HEK293T (cell line): ENCODE results near the gene MTHFD2.
"Not testable (repeated sequence)": the region's sequence is repeated elsewhere in the genome, so short reads cannot be mapped to it uniquely, and the experiment has no call there.

Experiments used
- CTCF ChIA-PET: fragments of 350-600 bp; formaldehyde crosslinking; extraction: SDS; loops from one replicate; lab custom pipeline; 2021; ENCODE audit warnings: antibody characterized with exemption, inconsistent platforms; lab: Yijun Ruan, JAX
- POLR2A ChIA-PET: fragments of 350-600 bp; formaldehyde crosslinking; extraction: SDS; loops from one replicate; lab custom pipeline; 2020; ENCODE audit warnings: antibody characterized with exemption, inconsistent platforms; lab: Yijun Ruan, JAX
- DNase-seq: peaks from one replicate; pipeline ENCODE4 v3.0.0; 2012; ENCODE audit warnings: mixed read lengths; ENCODE audit errors: extremely low spot score
- ARNT ChIP-seq: fragments of 450-650 bp; IDR thresholded peaks from 2 replicates; pipeline ENCODE4 v1.6.1; 2017; ENCODE audit warnings: mild to moderate bottlenecking
- BHLHE40 ChIP-seq: fragments of 450-650 bp; IDR thresholded peaks from 2 replicates; pipeline ENCODE4 v1.6.1; 2016; ENCODE audit warnings: mild to moderate bottlenecking, moderate library complexity, borderline replicate concordance
- CTBP1 ChIP-seq: fragments of 450-650 bp; IDR thresholded peaks from 2 replicates; pipeline ENCODE4 v1.6.1; 2016; ENCODE audit warnings: borderline replicate concordance
- ELF4 ChIP-seq: fragments of 450-650 bp; IDR thresholded peaks from 2 replicates; pipeline ENCODE4 v1.6.1; 2017; ENCODE audit warnings: antibody characterized with exemption
- FOXA1 ChIP-seq: fragments of 450-650 bp; IDR thresholded peaks from 2 replicates; pipeline ENCODE4 v1.6.1; 2016; ENCODE audit warnings: mild to moderate bottlenecking
- FOXK2 ChIP-seq: fragments of 450-650 bp; IDR thresholded peaks from 2 replicates; pipeline ENCODE4 v1.6.1; 2016; ENCODE audit warnings: mild to moderate bottlenecking
- FOXM1 ChIP-seq: fragments of 450-650 bp; IDR thresholded peaks from 2 replicates; pipeline ENCODE4 v1.6.1; 2017; ENCODE audit warnings: mild to moderate bottlenecking, borderline replicate concordance
- HDGF ChIP-seq: fragments of 450-650 bp; IDR thresholded peaks from 2 replicates; pipeline ENCODE4 v1.6.1; 2017; ENCODE audit warnings: antibody characterized with exemption, borderline replicate concordance
- LEF1 ChIP-seq: fragments of 450-650 bp; IDR thresholded peaks from 2 replicates; pipeline ENCODE4 v1.6.1; 2017; ENCODE audit warnings: mild to moderate bottlenecking, borderline replicate concordance
- NFRKB ChIP-seq: fragments of 450-650 bp; IDR thresholded peaks from 2 replicates; pipeline ENCODE4 v1.6.1; 2016; ENCODE audit warnings: mild to moderate bottlenecking, moderate library complexity
- SP1 ChIP-seq: fragments of 450-650 bp; IDR thresholded peaks from 2 replicates; pipeline ENCODE4 v1.6.1; 2017
- SUZ12 ChIP-seq: fragments of 450-650 bp; IDR thresholded peaks from 2 replicates; pipeline ENCODE4 v1.6.1; 2016; ENCODE audit warnings: mild to moderate bottlenecking
- TARDBP ChIP-seq: fragments of 450-650 bp; IDR thresholded peaks from 2 replicates; pipeline ENCODE4 v1.6.1; 2016
- ZNF384 ChIP-seq: fragments of 450-650 bp; IDR thresholded peaks from 2 replicates; pipeline ENCODE4 v1.6.1; 2016
- TF ChIP-seq, protein P1 (sequence below): fragments of 450-650 bp; IDR thresholded peaks from 2 replicates; pipeline ENCODE4 v1.6.1; 2016

Gene MTHFD2

DNA sequence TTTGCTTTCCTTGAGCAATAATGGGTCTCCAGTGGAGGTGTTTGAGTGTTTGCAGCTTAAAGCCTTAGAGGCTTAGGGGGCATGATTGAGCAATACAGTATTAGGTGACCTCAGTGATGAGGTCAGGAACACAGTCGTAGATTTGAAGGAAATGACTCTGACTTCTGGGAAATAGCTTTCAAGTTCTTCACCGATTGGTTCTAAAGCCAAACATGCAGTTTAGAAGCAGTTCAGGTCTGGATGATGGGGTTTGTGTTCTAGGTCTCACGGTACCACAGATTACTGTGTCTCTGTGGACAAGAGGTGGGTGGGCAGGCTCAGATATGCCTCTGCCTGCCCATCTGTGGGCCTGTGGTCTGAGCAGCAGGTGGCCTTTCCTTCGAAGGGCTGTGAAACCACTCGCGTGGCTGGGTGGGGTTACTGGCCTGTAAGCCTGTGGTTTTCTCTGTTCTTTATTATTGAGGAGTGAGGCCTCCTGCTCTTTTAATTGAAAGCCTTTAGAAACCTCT is 7.8 kb downstream of the MTHFD2 start:
- ChIA-PET CTCF (interaction anchor here (0.7 kb wide), 1 partner anchor 44 kb away, joined by 3 read pairs; no protein-coding TSS in a partner anchor), POLR2A (no interaction called here)
- TF ChIP-seq BHLHE40, result no peak
- TF ChIP-seq ARNT, result no peak
- TF ChIP-seq TARDBP, result no peak
- no peak for DNase-seq

DNA sequence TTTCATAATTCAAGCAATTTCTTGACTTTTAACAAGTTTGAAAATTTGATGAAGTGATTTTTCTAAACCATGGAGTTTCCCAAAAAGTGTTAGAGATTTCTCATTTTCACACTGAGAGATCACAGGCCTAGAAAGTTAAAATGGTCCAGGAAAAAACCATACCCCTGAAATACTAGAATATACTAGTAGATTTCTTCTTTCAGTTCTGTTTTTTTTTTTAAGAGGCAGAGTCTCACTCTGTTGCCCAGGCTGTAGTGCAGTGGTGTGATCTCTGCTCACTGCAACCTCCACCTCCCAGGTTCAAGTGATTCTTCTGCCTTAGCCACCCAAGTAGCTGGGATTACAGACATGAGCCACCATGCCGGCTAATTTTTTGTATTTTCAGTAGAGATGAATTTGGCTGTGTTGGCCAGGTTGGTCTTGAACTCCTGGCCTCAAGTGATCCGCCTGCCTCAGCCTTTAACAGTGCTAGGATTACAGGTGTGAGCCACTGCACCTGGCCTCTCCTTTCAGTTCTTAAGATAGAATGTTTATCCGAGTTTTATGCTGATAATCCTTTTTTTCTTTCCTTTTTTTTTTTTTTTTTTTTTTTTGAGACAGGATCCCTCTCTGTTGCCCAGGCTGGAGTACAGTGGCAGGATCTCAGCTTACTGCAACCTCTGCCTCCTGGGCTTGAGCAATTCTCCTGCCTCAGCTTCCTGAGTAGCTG is 14.4 kb downstream of the MTHFD2 start:
- TF ChIP-seq, protein P1, sequence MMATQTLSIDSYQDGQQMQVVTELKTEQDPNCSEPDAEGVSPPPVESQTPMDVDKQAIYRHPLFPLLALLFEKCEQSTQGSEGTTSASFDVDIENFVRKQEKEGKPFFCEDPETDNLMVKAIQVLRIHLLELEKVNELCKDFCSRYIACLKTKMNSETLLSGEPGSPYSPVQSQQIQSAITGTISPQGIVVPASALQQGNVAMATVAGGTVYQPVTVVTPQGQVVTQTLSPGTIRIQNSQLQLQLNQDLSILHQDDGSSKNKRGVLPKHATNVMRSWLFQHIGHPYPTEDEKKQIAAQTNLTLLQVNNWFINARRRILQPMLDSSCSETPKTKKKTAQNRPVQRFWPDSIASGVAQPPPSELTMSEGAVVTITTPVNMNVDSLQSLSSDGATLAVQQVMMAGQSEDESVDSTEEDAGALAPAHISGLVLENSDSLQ, result no peak
- POLR2A ChIA-PET, result no interaction called here
- CTCF ChIA-PET, result no interaction called here
- no peak for DNase-seq

DNA sequence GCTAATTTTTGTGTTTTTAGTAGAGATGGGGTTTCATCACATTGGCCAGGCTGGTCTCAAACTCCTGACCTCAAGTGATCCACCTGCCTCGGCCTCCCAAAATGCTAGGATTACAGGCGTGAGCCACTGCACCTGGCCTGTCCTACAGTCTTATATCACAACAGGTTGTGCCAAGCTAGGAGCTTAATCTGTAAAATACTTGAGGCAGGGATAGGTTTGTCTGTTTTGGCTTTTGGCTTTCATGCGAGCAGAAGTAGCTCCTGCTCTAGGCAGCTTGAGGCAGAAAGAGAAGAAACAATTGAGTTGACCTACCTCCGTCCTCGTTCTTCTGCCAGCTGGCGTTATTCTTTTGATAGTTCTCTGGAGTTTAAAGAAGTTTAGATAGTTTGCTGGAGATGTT is 17.4 kb downstream of the MTHFD2 start:
- POLR2A ChIA-PET, result interaction anchor here (0.6 to 1.1 kb wide), 3 partner anchors 9 to 17 kb away, joined by 3 read pairs; partner anchors contain the start of gene MTHFD2
- CTCF ChIA-PET, DNase-seq: not testable (repeated sequence)

DNA sequence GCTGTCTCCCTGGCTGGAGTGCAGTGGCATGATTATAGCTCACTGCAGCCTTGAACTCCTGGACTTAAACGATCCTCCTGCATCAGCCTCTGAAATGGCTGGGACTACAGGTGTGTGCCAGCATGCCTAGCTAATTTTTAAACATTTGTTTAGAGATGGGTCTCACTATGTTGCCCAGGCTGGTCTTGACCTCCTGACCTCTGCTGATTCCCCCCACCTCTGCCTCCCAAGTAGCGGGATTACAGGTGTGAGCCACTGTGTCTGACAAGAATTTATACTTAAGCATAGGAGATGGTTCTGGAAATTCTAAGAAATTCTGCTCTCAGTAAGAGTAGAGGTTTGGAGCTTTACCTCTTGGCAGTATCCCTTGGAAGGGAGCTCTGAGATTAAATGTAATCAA is 18.2 kb downstream of the MTHFD2 start:
- DNase-seq, result no peak
- no peak for TF ChIP-seq ARNT
- ChIA-PET POLR2A (interaction anchor here (1.1 kb wide), 1 partner anchor 10 kb away, joined by 3 read pairs; no protein-coding TSS in a partner anchor), CTCF (no interaction called here)

DNA sequence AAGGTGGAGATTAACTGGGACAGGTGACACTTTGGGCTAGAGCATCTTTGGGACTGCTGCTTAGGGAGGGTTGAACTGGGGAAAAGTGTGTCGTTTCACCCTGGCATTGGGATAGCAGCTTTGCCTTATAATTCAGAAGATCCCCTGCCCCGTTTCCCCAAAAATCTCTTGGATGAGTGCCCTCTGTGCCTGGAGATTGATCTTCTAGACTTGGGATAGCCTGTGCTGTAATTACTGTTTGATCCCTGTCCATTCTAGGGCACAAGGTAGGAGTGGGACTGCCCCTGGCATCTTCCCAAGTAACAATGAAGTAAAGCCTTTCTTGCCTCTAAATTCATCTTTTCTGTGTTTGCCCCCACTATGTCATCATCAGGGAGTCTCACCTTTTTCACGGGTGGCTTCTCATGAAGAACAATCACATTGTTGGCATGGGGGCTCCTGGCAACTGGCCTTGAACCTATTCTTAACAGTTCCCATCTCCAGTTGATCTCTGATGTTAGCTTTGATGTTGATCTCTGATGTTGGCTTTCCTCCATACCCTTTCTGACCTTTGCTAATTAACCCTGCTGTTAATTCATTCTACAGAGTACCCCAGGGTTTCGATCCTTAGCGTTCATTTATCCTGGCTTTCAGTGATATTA is 21.6 kb downstream of the MTHFD2 start:
- CTCF ChIA-PET, result no interaction called here
- no peak for TF ChIP-seq LEF1
- TF ChIP-seq ELF4, result no peak
- TF ChIP-seq HDGF, result no peak
- no peak for TF ChIP-seq SP1
- POLR2A ChIA-PET, result no interaction called here
- DNase-seq, result no peak

DNA sequence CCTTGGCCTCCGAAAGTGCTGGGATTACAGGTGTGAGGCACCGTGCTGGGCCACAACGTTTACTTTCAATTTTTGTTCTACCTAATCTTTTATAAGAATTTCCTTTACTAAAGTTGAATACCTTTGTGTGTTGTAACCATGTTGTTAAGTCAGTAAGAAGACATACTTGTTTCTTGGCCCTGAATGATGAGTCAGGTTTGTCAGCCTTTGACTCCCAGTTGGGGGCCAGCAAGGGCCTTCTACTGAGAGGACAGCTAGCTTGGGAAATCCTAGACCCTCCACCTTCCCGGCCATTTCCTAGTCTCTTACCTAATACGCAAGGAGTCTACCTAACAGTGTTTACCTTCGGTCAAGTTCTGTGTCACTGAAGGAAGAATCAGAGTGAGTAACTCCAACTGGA is 22.7 kb downstream of the MTHFD2 start:
- ChIA-PET CTCF (no interaction called here), POLR2A (no interaction called here)
- TF ChIP-seq BHLHE40 (no peak), SUZ12 (no peak), HDGF (no peak), SP1 (no peak), CTBP1 (no peak), ARNT (no peak), NFRKB (no peak), FOXA1 (no peak), FOXK2 (no peak), ZNF384 (no peak), LEF1 (no peak), FOXM1 (no peak), ELF4 (no peak)
- no peak for DNase-seq

DNA sequence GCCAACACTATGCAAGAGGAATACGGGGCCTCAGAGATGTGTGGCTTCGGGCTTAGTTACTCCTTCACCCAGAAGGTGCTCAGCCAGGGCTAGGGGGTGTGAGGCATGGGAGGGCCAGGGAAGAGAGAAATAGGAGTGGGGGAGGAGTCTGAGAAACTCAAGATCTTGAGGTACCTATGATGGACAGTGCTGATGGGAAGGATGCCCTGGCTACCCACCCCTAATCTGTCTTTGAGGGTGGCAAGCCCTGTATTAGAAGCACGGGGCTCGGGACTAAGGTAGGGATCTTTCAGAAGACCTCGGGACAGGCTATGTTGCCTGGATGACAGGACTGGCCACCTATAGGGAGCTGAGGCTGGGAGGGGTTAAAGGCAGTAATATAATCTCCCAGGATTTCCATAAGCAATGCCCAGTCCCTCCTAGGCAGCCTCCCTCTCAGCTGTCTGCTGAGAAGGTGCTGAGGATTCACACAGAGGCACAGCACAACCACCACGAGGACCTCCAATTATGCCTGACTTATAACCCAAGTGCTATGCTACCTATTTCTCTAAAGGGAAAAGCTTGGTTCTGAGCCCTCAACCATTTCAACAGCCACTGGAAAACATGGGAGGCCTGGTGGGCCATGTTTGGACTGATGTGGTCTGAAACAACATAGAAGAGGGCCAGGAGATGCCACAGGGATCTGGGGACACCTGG is 23.3 kb downstream of the MTHFD2 start:
- CTCF ChIA-PET, result no interaction called here

More for the DNA sequence above, 23.3 kb downstream of the MTHFD2 start:
- DNase-seq, result no peak
- POLR2A ChIA-PET, result no interaction called here
- TF ChIP-seq ZNF384 (no peak), HDGF (no peak), SUZ12 (no peak), SP1 (no peak), CTBP1 (no peak), TARDBP (no peak), FOXK2 (no peak), BHLHE40 (no peak), FOXM1 (no peak), FOXA1 (no peak), ARNT (no peak)
- TF ChIP-seq, protein P1, result no peak
